HEK293 (cell line): ENCODE data around the gene SMC5.

ENCODE experiments used
- CTCF ChIA-PET: fragments of 350-600 bp; formaldehyde crosslinking; extraction: SDS; loops from one replicate; lab custom pipeline; 2021; ENCODE audit warnings: antibody characterized with exemption; lab: Yijun Ruan, JAX
- POLR2A ChIA-PET: fragments of 300-600 bp; formaldehyde crosslinking; extraction: SDS; loops from one replicate; lab custom pipeline; 2020; ENCODE audit warnings: antibody characterized with exemption, inconsistent platforms; lab: Yijun Ruan, JAX
- H3K27ac ChIP-seq: fragments of 200-500 bp; sonication (Bioruptor generic); 2 replicates; pipeline ENCODE4 v1.5.1; 2014; ENCODE audit warnings: low read depth, low read length, control low read depth, inconsistent platforms; ENCODE audit errors: extremely low read depth
- H3K36me3 ChIP-seq, 2 experiments: fragments of 200-500 bp in 1 of 2; sonication (Bioruptor generic) in 1 of 2; 1 replicate in 1 of 2; 2 replicates in 1 of 2; pipeline ENCODE4 v1.5.1; 2014 to 2017; ENCODE audit warnings: inconsistent platforms in 2 of 2, low read length in 2 of 2; ENCODE audit not compliant: control insufficient read depth in 2 of 2, insufficient read depth in 1 of 2
- H3K4me1 ChIP-seq: fragments of 200-500 bp; sonication (Bioruptor generic); 2 replicates; pipeline ENCODE4 v1.5.1; 2014; ENCODE audit warnings: mild to moderate bottlenecking, low read length, inconsistent platforms; ENCODE audit not compliant: control insufficient read depth, insufficient read depth
- H3K4me3 ChIP-seq: 2 replicates; pipeline ENCODE4 v1.5.1; 2011; ENCODE audit warnings: low read depth, mild to moderate bottlenecking, control low read depth, low read length, moderate library complexity
- H3K9me3 ChIP-seq: fragments of 200-500 bp; sonication (Bioruptor generic); 2 replicates; pipeline ENCODE4 v1.5.1; 2014; ENCODE audit warnings: low read depth, low read length, inconsistent platforms; ENCODE audit not compliant: control insufficient read depth, insufficient read depth
- GLI2 ChIP-seq: fragments of 450-650 bp; formaldehyde crosslinking; IDR thresholded peaks from 2 replicates; pipeline ENCODE4; 2017; ENCODE audit warnings: missing biosample characterization, missing genetic modification characterization, low read depth, borderline replicate concordance
- GLIS2 ChIP-seq: fragments of 450-650 bp; formaldehyde crosslinking; IDR thresholded peaks from 2 replicates; pipeline ENCODE4 v1.5.1; 2016; ENCODE audit warnings: missing biosample characterization, missing genetic modification characterization
- KLF9 ChIP-seq: fragments of 450-650 bp; formaldehyde crosslinking; IDR thresholded peaks from 2 replicates; pipeline ENCODE4 v1.5.1; 2016; ENCODE audit warnings: missing biosample characterization, missing genetic modification characterization, low read depth
- MEIS1 ChIP-seq: sonication (generic); formaldehyde crosslinking; IDR thresholded peaks from 2 replicates; pipeline ENCODE4 v1.8.1; 2022; ENCODE audit warnings: missing genetic modification reagents, mild to moderate bottlenecking, borderline replicate concordance
- OSR2 ChIP-seq: fragments of 450-650 bp; formaldehyde crosslinking; IDR thresholded peaks from 2 replicates; pipeline ENCODE4 v1.5.1; 2016; ENCODE audit warnings: missing biosample characterization, missing genetic modification characterization
- TRIM28 ChIP-seq: IDR thresholded peaks from 2 replicates; pipeline ENCODE4 v1.6.1; 2011; ENCODE audit warnings: low read length, control low read depth, borderline replicate concordance
- ZBTB1 ChIP-seq: fragments of 450-650 bp; formaldehyde crosslinking; IDR thresholded peaks from 2 replicates; pipeline ENCODE4 v1.5.1; 2016; ENCODE audit warnings: missing biosample characterization, missing genetic modification characterization
- ZBTB20 ChIP-seq: fragments of 450-650 bp; formaldehyde crosslinking; IDR thresholded peaks from 2 replicates; pipeline ENCODE4 v1.5.1; 2016; ENCODE audit warnings: missing biosample characterization, missing genetic modification characterization
- ZFP41 ChIP-seq: fragments of 450-650 bp; formaldehyde crosslinking; IDR thresholded peaks from 2 replicates; pipeline ENCODE4 v1.5.1; 2016; ENCODE audit warnings: missing biosample characterization, missing genetic modification characterization, borderline replicate concordance
- ZNF138 ChIP-seq: fragments of 450-650 bp; formaldehyde crosslinking; IDR thresholded peaks from 2 replicates; pipeline ENCODE4 v1.5.1; 2016; ENCODE audit warnings: missing biosample characterization, missing genetic modification characterization, borderline replicate concordance
- ZNF157 ChIP-seq: fragments of 450-650 bp; formaldehyde crosslinking; IDR thresholded peaks from 2 replicates; pipeline ENCODE4 v1.5.1; 2016; ENCODE audit warnings: missing biosample characterization, missing genetic modification characterization
- ZNF16 ChIP-seq: fragments of 450-650 bp; formaldehyde crosslinking; IDR thresholded peaks from 2 replicates; pipeline ENCODE4 v1.5.1; 2016; ENCODE audit warnings: low read depth, missing biosample characterization, missing genetic modification characterization
- ZNF23 ChIP-seq: fragments of 450-650 bp; formaldehyde crosslinking; IDR thresholded peaks from 2 replicates; pipeline ENCODE4 v1.5.1; 2016; ENCODE audit warnings: missing biosample characterization, missing genetic modification characterization, borderline replicate concordance
- ZNF248 ChIP-seq: fragments of 450-650 bp; formaldehyde crosslinking; IDR thresholded peaks from 2 replicates; pipeline ENCODE4 v1.5.1; 2017; ENCODE audit warnings: missing biosample characterization, missing genetic modification characterization
- ZNF341 ChIP-seq: fragments of 450-650 bp; formaldehyde crosslinking; IDR thresholded peaks from 2 replicates; pipeline ENCODE4; 2016; ENCODE audit warnings: low read depth, missing biosample characterization, missing genetic modification characterization
- ZNF366 ChIP-seq: fragments of 450-650 bp; formaldehyde crosslinking; conservative IDR thresholded peaks from 2 replicates; pipeline ENCODE4 v1.5.1; 2016; ENCODE audit warnings: missing biosample characterization, missing genetic modification characterization
- ZNF37A ChIP-seq: fragments of 450-650 bp; IDR thresholded peaks from 2 replicates; pipeline ENCODE4 v1.5.1; 2018; ENCODE audit warnings: missing biosample characterization, missing genetic modification characterization
- ZNF473 ChIP-seq: fragments of 450-650 bp; formaldehyde crosslinking; IDR thresholded peaks from 2 replicates; pipeline ENCODE4 v1.5.1; 2017; ENCODE audit warnings: missing biosample characterization, missing genetic modification characterization
- ZNF514 ChIP-seq: fragments of 450-650 bp; formaldehyde crosslinking; IDR thresholded peaks from 2 replicates; pipeline ENCODE4 v1.5.1; 2016; ENCODE audit warnings: missing biosample characterization, missing genetic modification characterization
- ZNF600 ChIP-seq: fragments of 450-650 bp; formaldehyde crosslinking; IDR thresholded peaks from 2 replicates; pipeline ENCODE4 v1.5.1; 2016; ENCODE audit warnings: missing biosample characterization, missing genetic modification characterization
- ZNF654 ChIP-seq: fragments of 450-650 bp; formaldehyde crosslinking; IDR thresholded peaks from 2 replicates; pipeline ENCODE4 v1.5.1; 2016; ENCODE audit warnings: low read depth, missing biosample characterization, missing genetic modification characterization
- ZNF791 ChIP-seq: fragments of 450-650 bp; formaldehyde crosslinking; IDR thresholded peaks from 2 replicates; pipeline ENCODE4 v1.5.1; 2016; ENCODE audit warnings: missing biosample characterization, missing genetic modification characterization
- TF ChIP-seq, protein P1 (sequence below): sonication (generic); formaldehyde crosslinking; IDR thresholded peaks from 2 replicates; pipeline ENCODE4 v1.8.1; 2022; ENCODE audit warnings: mild to moderate bottlenecking, moderate library complexity, missing genetic modification reagents
- TF ChIP-seq, protein P2 (sequence below): fragments of 450-650 bp; formaldehyde crosslinking; conservative IDR thresholded peaks from 2 replicates; pipeline ENCODE4 v1.5.1; 2016; ENCODE audit warnings: low read depth, missing biosample characterization, missing genetic modification characterization
- TF ChIP-seq, protein P3 (sequence below): fragments of 450-650 bp; formaldehyde crosslinking; IDR thresholded peaks from 2 replicates; pipeline ENCODE4 v1.5.1; 2017; ENCODE audit warnings: missing biosample characterization, missing genetic modification characterization
- TF ChIP-seq, protein P4 (sequence below): fragments of 450-650 bp; formaldehyde crosslinking; IDR thresholded peaks from 2 replicates; pipeline ENCODE4 v1.5.1; 2016; ENCODE audit warnings: missing biosample characterization, missing genetic modification characterization

SMC5 gene

DNA sequence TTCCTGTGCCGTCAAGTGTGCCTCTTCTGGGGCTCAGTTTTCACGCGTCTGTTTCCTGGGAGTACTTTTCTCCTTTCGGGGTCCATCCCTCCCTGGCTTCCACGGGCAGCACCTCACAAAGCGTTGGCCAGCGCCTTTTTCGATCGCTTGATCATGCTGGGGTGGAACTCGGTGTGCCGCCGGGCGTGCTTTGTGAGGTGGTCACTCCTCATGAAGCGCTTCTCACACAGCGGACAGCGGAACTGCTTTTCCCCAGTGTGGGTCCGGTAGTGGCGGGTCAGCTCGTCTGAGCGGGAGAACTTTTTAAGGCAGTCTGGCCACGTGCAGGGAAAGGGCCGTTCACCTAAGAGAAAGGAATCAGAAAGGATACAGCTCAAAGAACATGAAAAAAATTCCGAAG, 128.9 kb downstream of the SMC5 start:
- Histone ChIP-seq H3K27ac (no peak overlapping the region), H3K36me3 (peaks cover 0 to 27% of the 10 kb centered on the region in 2 experiments; a peak in 1 of 3 replicates), H3K9me3 (no peaks in the 10 kb centered on the region), H3K4me1 (no peaks in the 10 kb centered on the region; the same call in 1 of the 2 replicates), H3K4me3 (no peak overlapping the region)
- TF ChIP-seq ZBTB20 (tag by site-specific recombination) (no peak), ZNF248 (tag by site-specific recombination) (no peak), ZNF16 (tag by site-specific recombination) (no peak), TRIM28 (no peak), ZNF23 (tag by site-specific recombination) (no peak), ZFP41 (tag by site-specific recombination) (no peak), ZNF791 (tag by site-specific recombination) (no peak), ZNF600 (tag by site-specific recombination) (no peak), ZNF366 (tag by site-specific recombination) (no peak), OSR2 (tag by site-specific recombination) (no peak), ZBTB1 (tag by site-specific recombination) (no peak), GLIS2 (tag by site-specific recombination) (no peak), ZNF514 (tag by site-specific recombination) (no peak), ZNF654 (tag by site-specific recombination) (no peak), ZNF138 (tag by site-specific recombination) (no peak)
- TF ChIP-seq, protein P1, sequence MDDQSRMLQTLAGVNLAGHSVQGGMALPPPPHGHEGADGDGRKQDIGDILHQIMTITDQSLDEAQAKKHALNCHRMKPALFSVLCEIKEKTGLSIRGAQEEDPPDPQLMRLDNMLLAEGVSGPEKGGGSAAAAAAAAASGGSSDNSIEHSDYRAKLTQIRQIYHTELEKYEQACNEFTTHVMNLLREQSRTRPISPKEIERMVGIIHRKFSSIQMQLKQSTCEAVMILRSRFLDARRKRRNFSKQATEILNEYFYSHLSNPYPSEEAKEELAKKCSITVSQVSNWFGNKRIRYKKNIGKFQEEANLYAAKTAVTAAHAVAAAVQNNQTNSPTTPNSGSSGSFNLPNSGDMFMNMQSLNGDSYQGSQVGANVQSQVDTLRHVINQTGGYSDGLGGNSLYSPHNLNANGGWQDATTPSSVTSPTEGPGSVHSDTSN (CRISPR knock-in tag) = no peak
- TF ChIP-seq, protein P2, sequence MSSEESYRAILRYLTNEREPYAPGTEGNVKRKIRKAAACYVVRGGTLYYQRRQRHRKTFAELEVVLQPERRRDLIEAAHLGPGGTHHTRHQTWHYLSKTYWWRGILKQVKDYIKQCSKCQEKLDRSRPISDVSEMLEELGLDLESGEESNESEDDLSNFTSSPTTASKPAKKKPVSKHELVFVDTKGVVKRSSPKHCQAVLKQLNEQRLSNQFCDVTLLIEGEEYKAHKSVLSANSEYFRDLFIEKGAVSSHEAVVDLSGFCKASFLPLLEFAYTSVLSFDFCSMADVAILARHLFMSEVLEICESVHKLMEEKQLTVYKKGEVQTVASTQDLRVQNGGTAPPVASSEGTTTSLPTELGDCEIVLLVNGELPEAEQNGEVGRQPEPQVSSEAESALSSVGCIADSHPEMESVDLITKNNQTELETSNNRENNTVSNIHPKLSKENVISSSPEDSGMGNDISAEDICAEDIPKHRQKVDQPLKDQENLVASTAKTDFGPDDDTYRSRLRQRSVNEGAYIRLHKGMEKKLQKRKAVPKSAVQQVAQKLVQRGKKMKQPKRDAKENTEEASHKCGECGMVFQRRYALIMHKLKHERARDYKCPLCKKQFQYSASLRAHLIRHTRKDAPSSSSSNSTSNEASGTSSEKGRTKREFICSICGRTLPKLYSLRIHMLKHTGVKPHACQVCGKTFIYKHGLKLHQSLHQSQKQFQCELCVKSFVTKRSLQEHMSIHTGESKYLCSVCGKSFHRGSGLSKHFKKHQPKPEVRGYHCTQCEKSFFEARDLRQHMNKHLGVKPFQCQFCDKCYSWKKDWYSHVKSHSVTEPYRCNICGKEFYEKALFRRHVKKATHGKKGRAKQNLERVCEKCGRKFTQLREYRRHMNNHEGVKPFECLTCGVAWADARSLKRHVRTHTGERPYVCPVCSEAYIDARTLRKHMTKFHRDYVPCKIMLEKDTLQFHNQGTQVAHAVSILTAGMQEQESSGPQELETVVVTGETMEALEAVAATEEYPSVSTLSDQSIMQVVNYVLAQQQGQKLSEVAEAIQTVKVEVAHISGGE (tag by site-specific recombination) = no peak
- TF ChIP-seq, protein P3, sequence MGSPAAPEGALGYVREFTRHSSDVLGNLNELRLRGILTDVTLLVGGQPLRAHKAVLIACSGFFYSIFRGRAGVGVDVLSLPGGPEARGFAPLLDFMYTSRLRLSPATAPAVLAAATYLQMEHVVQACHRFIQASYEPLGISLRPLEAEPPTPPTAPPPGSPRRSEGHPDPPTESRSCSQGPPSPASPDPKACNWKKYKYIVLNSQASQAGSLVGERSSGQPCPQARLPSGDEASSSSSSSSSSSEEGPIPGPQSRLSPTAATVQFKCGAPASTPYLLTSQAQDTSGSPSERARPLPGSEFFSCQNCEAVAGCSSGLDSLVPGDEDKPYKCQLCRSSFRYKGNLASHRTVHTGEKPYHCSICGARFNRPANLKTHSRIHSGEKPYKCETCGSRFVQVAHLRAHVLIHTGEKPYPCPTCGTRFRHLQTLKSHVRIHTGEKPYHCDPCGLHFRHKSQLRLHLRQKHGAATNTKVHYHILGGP = no peak
- ChIA-PET POLR2A (no interaction called here), CTCF (no interaction called here)

DNA sequence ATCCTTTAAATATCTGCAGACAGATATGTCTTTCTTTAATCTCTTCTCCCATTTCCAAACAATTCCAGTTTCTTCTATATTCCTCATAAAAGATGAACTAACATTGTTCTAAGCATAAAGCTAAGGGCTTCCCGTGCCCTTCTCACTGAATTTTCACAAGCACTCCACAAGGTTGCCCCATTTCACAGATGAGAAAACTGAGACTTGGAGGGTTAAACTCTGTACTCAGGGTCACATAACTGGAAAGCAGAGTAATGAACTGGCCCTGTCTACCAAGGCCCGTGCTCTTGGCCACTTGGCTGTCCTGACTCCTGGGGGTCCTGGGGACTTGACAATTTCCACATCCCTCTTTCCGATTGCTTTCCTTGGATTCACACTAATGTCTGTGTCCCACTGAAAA, 130.4 kb downstream of the SMC5 start:
- ChIA-PET CTCF (interaction anchor here (0.6 to 1.1 kb wide), 2 partner anchors 37 to 213 kb away, joined by 3 to 5 read pairs; no protein-coding TSS in a partner anchor), POLR2A (interaction anchor here (2.0 kb wide), 1 partner anchor 25 kb away, joined by 6 read pairs; the partner anchor contains the start of gene KLF9)
- Histone ChIP-seq H3K4me1 (peaks cover 5% of the 10 kb centered on the region; the same call in 1 of the 2 replicates), H3K27ac (no peak overlapping the region), H3K9me3 (no peaks in the 10 kb centered on the region), H3K4me3 (no peak overlapping the region), H3K36me3 (peaks cover 0 to 22% of the 10 kb centered on the region in 2 experiments; a peak in 1 of 3 replicates)
- TF ChIP-seq, protein P4, sequence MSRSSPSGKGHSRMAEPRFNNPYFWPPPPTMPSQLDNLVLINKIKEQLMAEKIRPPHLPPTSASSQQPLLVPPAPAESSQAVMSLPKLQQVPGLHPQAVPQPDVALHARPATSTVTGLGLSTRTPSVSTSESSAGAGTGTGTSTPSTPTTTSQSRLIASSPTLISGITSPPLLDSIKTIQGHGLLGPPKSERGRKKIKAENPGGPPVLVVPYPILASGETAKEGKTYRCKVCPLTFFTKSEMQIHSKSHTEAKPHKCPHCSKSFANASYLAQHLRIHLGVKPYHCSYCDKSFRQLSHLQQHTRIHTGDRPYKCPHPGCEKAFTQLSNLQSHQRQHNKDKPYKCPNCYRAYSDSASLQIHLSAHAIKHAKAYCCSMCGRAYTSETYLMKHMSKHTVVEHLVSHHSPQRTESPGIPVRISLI = no peak
- no peak for TF ChIP-seq ZNF341
- no peak for TF ChIP-seq ZNF473 (tag by site-specific recombination)
- TF ChIP-seq ZNF37A (tag by site-specific recombination) = no peak
- no peak for TF ChIP-seq GLI2 (tag by site-specific recombination)
- TF ChIP-seq ZNF157 = no peak
- no peak for TF ChIP-seq GLIS2 (tag by site-specific recombination)
- TF ChIP-seq MEIS1 = no peak
- no peak for TF ChIP-seq KLF9 (tag by site-specific recombination)
- TF ChIP-seq OSR2 (tag by site-specific recombination) = no peak
- TF ChIP-seq, protein P2 (tag by site-specific recombination) = no peak
